SK-N-SH (cell line): ENCODE measurements around the gene PDGFRA. TPM values are rescaled to one million over a fixed set of nuclear protein-coding genes. Genes with fewer than 3 reads are reported as not detected.

Experiments used
- CTCF ChIA-PET: fragments of 300-600, 350-600 bp; formaldehyde crosslinking; extraction: SDS; loops from one replicate; lab custom pipeline; 2021; lab: Yijun Ruan, JAX
- POLR2A ChIA-PET: fragments of 350-600 bp; sonication (Branson Sonifier 250); formaldehyde crosslinking; extraction: SDS; loops from one replicate; lab custom pipeline; 2020; ENCODE audit warnings: antibody characterized with exemption, inconsistent platforms; lab: Yijun Ruan, JAX
- DNase-seq: peaks from one replicate; pipeline ENCODE4 v3.0.0; 2012
- H2AFZ ChIP-seq: fragments of 200-600 bp; sonication (generic); 2 replicates; pipeline ENCODE4 v1.8.1; 2016; ENCODE audit warnings: antibody characterized with exemption, mild to moderate bottlenecking, low read depth
- H3F3A ChIP-seq: fragments of 200-600 bp; sonication (generic); replicated peaks from 2 replicates; pipeline ENCODE3; 2016; ENCODE audit warnings: antibody characterized with exemption, mild to moderate bottlenecking; ENCODE audit not compliant: insufficient read depth
- H3K27ac ChIP-seq, 2 experiments: fragments of 200-500 bp in 1 of 2; fragments of 200-600 bp in 1 of 2; sonication (Bioruptor generic) in 1 of 2; sonication (generic), shearing (Covaris generic) in 1 of 2; 2 replicates each; pipeline versions ENCODE4 v1.5.1 to v1.6.1; 2014 to 2016; ENCODE audit warnings: low read depth in 2 of 2, inconsistent platforms in 1 of 2, low read length in 1 of 2, mild to moderate bottlenecking in 1 of 2, mixed read lengths in 1 of 2
- H3K27me3 ChIP-seq: fragments of 200-600 bp; sonication (generic), shearing (Covaris generic); 2 replicates; pipeline ENCODE4 v1.6.1; 2016; ENCODE audit warnings: mixed run types; ENCODE audit not compliant: insufficient read depth
- H3K36me3 ChIP-seq, 2 experiments: fragments of 200-500 bp in 1 of 2; fragments of 200-600 bp in 1 of 2; sonication (Bioruptor generic) in 1 of 2; sonication (generic) in 1 of 2; replicated peaks in 1 of 2; 2 replicates each; pipeline versions ENCODE3 to v1.5.1; 2014 to 2016; ENCODE audit warnings: low read length in 1 of 2, mild to moderate bottlenecking in 1 of 2; ENCODE audit not compliant: insufficient read depth in 2 of 2, control insufficient read depth in 1 of 2
- H3K4me1 ChIP-seq, 2 experiments: fragments of 200-500 bp in 1 of 2; fragments of 200-600 bp in 1 of 2; sonication (Bioruptor generic) in 1 of 2; sonication (generic), shearing (Covaris generic) in 1 of 2; 2 replicates each; pipeline versions ENCODE4 v1.5.1 to v1.6.1; 2014 to 2016; ENCODE audit warnings: low read depth in 1 of 2, low read length in 1 of 2, mixed run types in 1 of 2; ENCODE audit not compliant: insufficient read depth in 2 of 2, control insufficient read depth in 1 of 2
- H3K4me2 ChIP-seq: fragments of 200-600 bp; sonication (generic), shearing (Covaris generic); 2 replicates; pipeline ENCODE4 v1.6.1; 2017; ENCODE audit warnings: mixed run types
- H3K4me3 ChIP-seq, 2 experiments: fragments of 200-500 bp in 1 of 2; fragments of 200-600 bp in 1 of 2; sonication (Bioruptor generic) in 1 of 2; sonication (generic), shearing (Covaris generic) in 1 of 2; 2 replicates each; pipeline versions ENCODE4 v1.5.1 to v1.8.1; 2014 to 2016; ENCODE audit warnings: low read depth in 2 of 2, inconsistent platforms in 1 of 2, low read length in 1 of 2, mild to moderate bottlenecking in 1 of 2, mixed read lengths in 1 of 2, moderate library complexity in 1 of 2
- H3K79me2 ChIP-seq: fragments of 200-600 bp; sonication (generic); 2 replicates; pipeline ENCODE4 v1.8.1; 2017; ENCODE audit warnings: mild to moderate bottlenecking; ENCODE audit not compliant: insufficient read depth
- H3K9ac ChIP-seq: fragments of 200-600 bp; sonication (generic); 2 replicates; pipeline ENCODE4 v1.6.1; 2017; ENCODE audit warnings: mixed run types
- H3K9me2 ChIP-seq: fragments of 200-600 bp; sonication (generic); 2 replicates; pipeline ENCODE4 v1.6.1; 2017; ENCODE audit warnings: mixed run types
- H3K9me3 ChIP-seq: fragments of 200-600 bp; sonication (generic); 2 replicates; pipeline ENCODE4 v1.6.1; 2017; ENCODE audit warnings: mixed run types, mild to moderate bottlenecking, moderate library complexity
- H4K20me1 ChIP-seq: fragments of 200-600 bp; sonication (generic); 2 replicates; pipeline ENCODE4 v1.6.1; 2017; ENCODE audit warnings: mild to moderate bottlenecking, mixed run types; ENCODE audit not compliant: insufficient read depth
- EP300 ChIP-seq, 2 experiments: IDR thresholded peaks; 2 replicates each; pipeline versions ENCODE4 v1.4.0 to v1.6.1; 2012; ENCODE audit warnings: borderline replicate concordance in 1 of 2, low read depth in 1 of 2, low read length in 1 of 2
- EZH2phosphoT487 ChIP-seq: fragments of 200-600 bp; sonication (generic); IDR thresholded peaks from 2 replicates; pipeline ENCODE4 v1.6.1; 2017; ENCODE audit warnings: low read depth, mixed run types, mild to moderate bottlenecking, antibody characterized with exemption, moderate library complexity, borderline replicate concordance
- FOXJ3 ChIP-seq: sonication (generic); formaldehyde crosslinking; IDR thresholded peaks from 2 replicates; pipeline ENCODE4 v1.5.1; 2020; ENCODE audit warnings: mild to moderate bottlenecking, missing genetic modification reagents
- IRF3 ChIP-seq: fragments of 150-350 bp; IDR thresholded peaks from 2 replicates; pipeline ENCODE4 v1.6.1; 2016; ENCODE audit warnings: mild to moderate bottlenecking, low read depth, low read length
- MXI1 ChIP-seq: IDR thresholded peaks from 2 replicates; pipeline ENCODE4 v1.6.1; 2012; ENCODE audit warnings: mild to moderate bottlenecking, low read depth, low read length, improper control_type of control experiment
- NFIC ChIP-seq: IDR thresholded peaks from 2 replicates; pipeline ENCODE4 v1.4.0; 2012; ENCODE audit warnings: borderline replicate concordance
- PBX3 ChIP-seq: IDR thresholded peaks from 2 replicates; pipeline ENCODE4; 2012
- RAD21 ChIP-seq: IDR thresholded peaks from 2 replicates; pipeline ENCODE4 v1.6.1; 2012; ENCODE audit warnings: mild to moderate bottlenecking, low read length
- RCOR1 ChIP-seq: fragments of 150-350 bp; IDR thresholded peaks from 2 replicates; pipeline ENCODE4 v1.6.1; 2017; ENCODE audit warnings: antibody characterized with exemption, low read length
- SIN3A ChIP-seq: IDR thresholded peaks from 2 replicates; pipeline ENCODE4 v1.6.1; 2012; ENCODE audit warnings: low read depth, mild to moderate bottlenecking, low read length, moderate library complexity, borderline replicate concordance
- SMC3 ChIP-seq: IDR thresholded peaks from 2 replicates; pipeline ENCODE4 v1.6.1; 2012; ENCODE audit warnings: low read depth, low read length, improper control_type of control experiment
- TAF1 ChIP-seq: IDR thresholded peaks from 2 replicates; pipeline ENCODE4 v1.6.1; 2012; ENCODE audit warnings: low read depth, mild to moderate bottlenecking, low read length, moderate library complexity, borderline replicate concordance
- TEAD4 ChIP-seq: IDR thresholded peaks from 2 replicates; pipeline ENCODE4 v1.4.0; 2012; ENCODE audit warnings: mild to moderate bottlenecking, borderline replicate concordance; ENCODE audit not compliant: insufficient read depth
- WGBS: methylation state at CpG from one replicate; pipeline ENCODE4 v1.1.6; 2017; ENCODE audit warnings: low lambda C conversion rate; 5-methylcytosine and 5-hydroxymethylcytosine counted together
- polyA plus RNA-seq, 3 experiments: library from polyadenylated mRNA; depleted of rRNA; stranded (reverse); fragments of >200 nt; gene quantifications; 2 replicates each; pipeline ENCODE4 v1.2.3, GENCODE V29; 2012
- TF ChIP-seq, protein P1 (sequence below): IDR thresholded peaks from 2 replicates; pipeline ENCODE4 v1.4.0; 2012; ENCODE audit warnings: low read depth, borderline replicate concordance
- TF ChIP-seq, protein P2 (sequence below): IDR thresholded peaks from 2 replicates; pipeline ENCODE4 v1.4.0; 2012; ENCODE audit warnings: low read depth, borderline replicate concordance
- TF ChIP-seq, protein P3 (sequence below): fragments of 200-600 bp; sonication (generic); IDR thresholded peaks from 2 replicates; pipeline ENCODE4 v1.6.1; 2017; ENCODE audit warnings: antibody characterized with exemption, mild to moderate bottlenecking, moderate library complexity
- TF ChIP-seq, protein P4 (sequence below): IDR thresholded peaks from 2 replicates; pipeline ENCODE4 v1.6.1; 2012; ENCODE audit warnings: mild to moderate bottlenecking, low read depth, low read length, moderate library complexity

The PDGFRA gene
- polyA plus RNA-seq, 1 of the 3 experiments (the other 2 are of a cell fraction): 25.3 TPM

DNA sequence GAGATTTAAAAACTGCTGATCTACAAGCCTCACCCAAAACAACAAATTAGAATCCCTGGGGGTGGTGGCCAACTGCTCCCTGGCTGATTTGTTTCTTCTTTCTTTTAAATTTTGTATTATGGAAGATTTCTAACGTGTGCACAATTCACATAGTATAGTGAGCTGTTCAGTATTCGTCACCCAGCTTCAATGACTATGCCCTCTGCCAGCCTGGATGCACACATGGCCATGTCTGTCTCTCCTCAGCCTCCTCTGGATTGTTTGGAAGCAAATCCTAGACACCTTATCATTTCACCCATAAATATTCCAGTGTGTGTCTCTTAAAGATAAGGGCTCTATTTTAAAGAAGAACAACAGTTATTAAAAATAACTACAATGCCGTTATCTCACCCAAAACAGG is 61.9 kb downstream of the PDGFRA start:
- no peaks in the 10 kb centered on the region for H4K20me1 ChIP-seq
- TF ChIP-seq, protein P1, sequence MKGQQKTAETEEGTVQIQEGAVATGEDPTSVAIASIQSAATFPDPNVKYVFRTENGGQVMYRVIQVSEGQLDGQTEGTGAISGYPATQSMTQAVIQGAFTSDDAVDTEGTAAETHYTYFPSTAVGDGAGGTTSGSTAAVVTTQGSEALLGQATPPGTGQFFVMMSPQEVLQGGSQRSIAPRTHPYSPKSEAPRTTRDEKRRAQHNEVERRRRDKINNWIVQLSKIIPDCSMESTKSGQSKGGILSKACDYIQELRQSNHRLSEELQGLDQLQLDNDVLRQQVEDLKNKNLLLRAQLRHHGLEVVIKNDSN: no peak
- TF ChIP-seq NFIC: no peak
- TF ChIP-seq EZH2phosphoT487: no peak
- no peak for TF ChIP-seq IRF3
- no peak for TF ChIP-seq EP300 (IDR thresholded peaks at IDR 0.05; ENCODE audit: borderline replicate concordance in 1 of 2, low read depth in 1 of 2, low read length in 1 of 2)
- TF ChIP-seq TEAD4: no peak
- TF ChIP-seq RAD21: no peak
- TF ChIP-seq RCOR1: no peak
- TF ChIP-seq MXI1: no peak
- no peak for TF ChIP-seq SMC3
- no peak for TF ChIP-seq SIN3A
- TF ChIP-seq, protein P2, sequence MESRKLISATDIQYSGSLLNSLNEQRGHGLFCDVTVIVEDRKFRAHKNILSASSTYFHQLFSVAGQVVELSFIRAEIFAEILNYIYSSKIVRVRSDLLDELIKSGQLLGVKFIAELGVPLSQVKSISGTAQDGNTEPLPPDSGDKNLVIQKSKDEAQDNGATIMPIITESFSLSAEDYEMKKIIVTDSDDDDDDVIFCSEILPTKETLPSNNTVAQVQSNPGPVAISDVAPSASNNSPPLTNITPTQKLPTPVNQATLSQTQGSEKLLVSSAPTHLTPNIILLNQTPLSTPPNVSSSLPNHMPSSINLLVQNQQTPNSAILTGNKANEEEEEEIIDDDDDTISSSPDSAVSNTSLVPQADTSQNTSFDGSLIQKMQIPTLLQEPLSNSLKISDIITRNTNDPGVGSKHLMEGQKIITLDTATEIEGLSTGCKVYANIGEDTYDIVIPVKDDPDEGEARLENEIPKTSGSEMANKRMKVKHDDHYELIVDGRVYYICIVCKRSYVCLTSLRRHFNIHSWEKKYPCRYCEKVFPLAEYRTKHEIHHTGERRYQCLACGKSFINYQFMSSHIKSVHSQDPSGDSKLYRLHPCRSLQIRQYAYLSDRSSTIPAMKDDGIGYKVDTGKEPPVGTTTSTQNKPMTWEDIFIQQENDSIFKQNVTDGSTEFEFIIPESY: no peak
- no peak for TF ChIP-seq PBX3
- TF ChIP-seq, protein P3, sequence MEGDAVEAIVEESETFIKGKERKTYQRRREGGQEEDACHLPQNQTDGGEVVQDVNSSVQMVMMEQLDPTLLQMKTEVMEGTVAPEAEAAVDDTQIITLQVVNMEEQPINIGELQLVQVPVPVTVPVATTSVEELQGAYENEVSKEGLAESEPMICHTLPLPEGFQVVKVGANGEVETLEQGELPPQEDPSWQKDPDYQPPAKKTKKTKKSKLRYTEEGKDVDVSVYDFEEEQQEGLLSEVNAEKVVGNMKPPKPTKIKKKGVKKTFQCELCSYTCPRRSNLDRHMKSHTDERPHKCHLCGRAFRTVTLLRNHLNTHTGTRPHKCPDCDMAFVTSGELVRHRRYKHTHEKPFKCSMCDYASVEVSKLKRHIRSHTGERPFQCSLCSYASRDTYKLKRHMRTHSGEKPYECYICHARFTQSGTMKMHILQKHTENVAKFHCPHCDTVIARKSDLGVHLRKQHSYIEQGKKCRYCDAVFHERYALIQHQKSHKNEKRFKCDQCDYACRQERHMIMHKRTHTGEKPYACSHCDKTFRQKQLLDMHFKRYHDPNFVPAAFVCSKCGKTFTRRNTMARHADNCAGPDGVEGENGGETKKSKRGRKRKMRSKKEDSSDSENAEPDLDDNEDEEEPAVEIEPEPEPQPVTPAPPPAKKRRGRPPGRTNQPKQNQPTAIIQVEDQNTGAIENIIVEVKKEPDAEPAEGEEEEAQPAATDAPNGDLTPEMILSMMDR: no peak
- TF ChIP-seq FOXJ3 (CRISPR knock-in tag): no peak
- TF ChIP-seq, protein P4, sequence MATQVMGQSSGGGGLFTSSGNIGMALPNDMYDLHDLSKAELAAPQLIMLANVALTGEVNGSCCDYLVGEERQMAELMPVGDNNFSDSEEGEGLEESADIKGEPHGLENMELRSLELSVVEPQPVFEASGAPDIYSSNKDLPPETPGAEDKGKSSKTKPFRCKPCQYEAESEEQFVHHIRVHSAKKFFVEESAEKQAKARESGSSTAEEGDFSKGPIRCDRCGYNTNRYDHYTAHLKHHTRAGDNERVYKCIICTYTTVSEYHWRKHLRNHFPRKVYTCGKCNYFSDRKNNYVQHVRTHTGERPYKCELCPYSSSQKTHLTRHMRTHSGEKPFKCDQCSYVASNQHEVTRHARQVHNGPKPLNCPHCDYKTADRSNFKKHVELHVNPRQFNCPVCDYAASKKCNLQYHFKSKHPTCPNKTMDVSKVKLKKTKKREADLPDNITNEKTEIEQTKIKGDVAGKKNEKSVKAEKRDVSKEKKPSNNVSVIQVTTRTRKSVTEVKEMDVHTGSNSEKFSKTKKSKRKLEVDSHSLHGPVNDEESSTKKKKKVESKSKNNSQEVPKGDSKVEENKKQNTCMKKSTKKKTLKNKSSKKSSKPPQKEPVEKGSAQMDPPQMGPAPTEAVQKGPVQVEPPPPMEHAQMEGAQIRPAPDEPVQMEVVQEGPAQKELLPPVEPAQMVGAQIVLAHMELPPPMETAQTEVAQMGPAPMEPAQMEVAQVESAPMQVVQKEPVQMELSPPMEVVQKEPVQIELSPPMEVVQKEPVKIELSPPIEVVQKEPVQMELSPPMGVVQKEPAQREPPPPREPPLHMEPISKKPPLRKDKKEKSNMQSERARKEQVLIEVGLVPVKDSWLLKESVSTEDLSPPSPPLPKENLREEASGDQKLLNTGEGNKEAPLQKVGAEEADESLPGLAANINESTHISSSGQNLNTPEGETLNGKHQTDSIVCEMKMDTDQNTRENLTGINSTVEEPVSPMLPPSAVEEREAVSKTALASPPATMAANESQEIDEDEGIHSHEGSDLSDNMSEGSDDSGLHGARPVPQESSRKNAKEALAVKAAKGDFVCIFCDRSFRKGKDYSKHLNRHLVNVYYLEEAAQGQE: no peak
- no peak for TF ChIP-seq TAF1
- TF ChIP-seq, all 33 proteins: peak for 0
- no peak overlapping the region for H3K27ac ChIP-seq
- no peak for DNase-seq
- ChIA-PET POLR2A (no interaction called here), CTCF (no interaction called here)
- H3K9me3 ChIP-seq: no peaks in the 10 kb centered on the region
- H3F3A ChIP-seq: no peaks in the 10 kb centered on the region
- H3K9me2 ChIP-seq: no peaks in the 10 kb centered on the region
- no peaks in the 10 kb centered on the region for H3K79me2 ChIP-seq
- no peaks in the 10 kb centered on the region for H3K27me3 ChIP-seq
- no peaks in the 10 kb centered on the region; a peak in 1 of 4 replicates for H3K4me1 ChIP-seq
- peaks cover 49 to 64% of the 10 kb centered on the region in 2 experiments for H3K36me3 ChIP-seq
- no peak overlapping the region for H2AFZ ChIP-seq
- no peak overlapping the region for H3K9ac ChIP-seq
- no peak overlapping the region for H3K4me3 ChIP-seq
- 84% methylated on average over 3 of the region's 3 CpGs for WGBS
- H3K4me2 ChIP-seq: no peak overlapping the region
